ENCODE results near the gene SMG9.

SMG9 gene

GRCh38 chr19:43741075-43741825 lies 13.5 kb downstream of the SMG9 start:
- Histone ChIP-seq H3K27me3 (ENCODE audit: insufficient read depth, low read depth, severe bottlenecking) (no peaks in the 10 kb centered on the region), H3K27ac (no peak overlapping the region), H3K36me3 (peaks cover 98% of the 10 kb centered on the region), H3K4me3 (ENCODE audit: low read depth, low read length) (no peak overlapping the region), H3K9me3 (ENCODE audit: severe bottlenecking) (no peaks in the 10 kb centered on the region)
- DNase-seq: no peak
- no peak for TF ChIP-seq CTCF (IDR thresholded peaks at IDR 0.05; ENCODE audit: low read depth, low read length)

GRCh38 chr19:43739439-43740235 lies 15.1 kb downstream of the SMG9 start:
- H3K36me3 ChIP-seq: peaks cover 88% of the 10 kb centered on the region

GRCh38 chr19:43738780-43739211 lies 16.0 kb downstream of the SMG9 start:
- DNase-seq: no peak
- Histone ChIP-seq H3K36me3 (peaks cover 80% of the 10 kb centered on the region), H3K9me3 (ENCODE audit: severe bottlenecking) (no peaks in the 10 kb centered on the region), H3K27ac (no peak overlapping the region), H3K4me3 (ENCODE audit: low read depth, low read length) (no peak overlapping the region), H3K27me3 (ENCODE audit: insufficient read depth, low read depth, severe bottlenecking) (no peaks in the 10 kb centered on the region)
- no peak for TF ChIP-seq CTCF (IDR thresholded peaks at IDR 0.05; ENCODE audit: low read depth, low read length)

More at GRCh38 chr19:43739439-43740235, 15.1 kb downstream of the SMG9 start:
- Histone ChIP-seq H3K4me3 (ENCODE audit: low read depth, low read length) (no peak overlapping the region), H3K9me3 (ENCODE audit: severe bottlenecking) (no peaks in the 10 kb centered on the region), H3K27ac (no peak overlapping the region), H3K27me3 (ENCODE audit: insufficient read depth, low read depth, severe bottlenecking) (no peaks in the 10 kb centered on the region)
- DNase-seq: no peak
- no peak for TF ChIP-seq CTCF (IDR thresholded peaks at IDR 0.05; ENCODE audit: low read depth, low read length)

GRCh38 chr19:43735957-43736356 lies 18.8 kb downstream of the SMG9 start:
- no peak for DNase-seq
- Histone ChIP-seq H3K27me3 (ENCODE audit: insufficient read depth, low read depth, severe bottlenecking) (no peaks in the 10 kb centered on the region), H3K27ac (no peak overlapping the region), H3K4me3 (ENCODE audit: low read depth, low read length) (no peak overlapping the region), H3K9me3 (ENCODE audit: severe bottlenecking) (no peaks in the 10 kb centered on the region), H3K36me3 (peaks cover 77% of the 10 kb centered on the region)
- no peak for TF ChIP-seq CTCF (IDR thresholded peaks at IDR 0.05; ENCODE audit: low read depth, low read length)

- no peaks in the 10 kb centered on the region for H3K27me3 ChIP-seq (ENCODE audit: insufficient read depth, low read depth, severe bottlenecking)
- H3K9me3 ChIP-seq (ENCODE audit: severe bottlenecking): no peaks in the 10 kb centered on the region
- no peak for TF ChIP-seq CTCF (IDR thresholded peaks at IDR 0.05; ENCODE audit: low read depth, low read length)
- H3K27ac ChIP-seq: no peak overlapping the region
- no peak overlapping the region for H3K4me3 ChIP-seq (ENCODE audit: low read depth, low read length)
- H3K36me3 ChIP-seq: peaks cover 72% of the 10 kb centered on the region
- DNase-seq: no peak
Measured at GRCh38 chr19:43735013-43735412, 19.7 kb downstream of the SMG9 start.
